ENCODE measurements around the gene SLC52A1.

SLC52A1 gene

GRCh38 chr17:5035315-5035714 is at the start of gene SLC52A1:
Gene SLC52A1 (minus strand): TSS chr17:5035426. CDS start chr17:5034606, 820 bp downstream.
- H3K4me3 ChIP-seq (ENCODE audit: low read depth, low read length): no peak within 1 kb of the TSS
- H3K9me3 ChIP-seq (ENCODE audit: control insufficient read depth, insufficient read depth, low read depth, low read length): no peaks in the 10 kb centered on the region
- TF ChIP-seq KLF16 (tag by site-specific recombination; IDR thresholded peaks at IDR 0.05) (no peak), GLI2 (tag by site-specific recombination; IDR thresholded peaks at IDR 0.05; ENCODE audit: borderline replicate concordance, low read depth) (no peak), HOXD13 (CRISPR knock-in tag; IDR thresholded peaks at IDR 0.05; ENCODE audit: borderline replicate concordance) (no peak), ZFHX2 (tag by site-specific recombination; conservative IDR thresholded peaks at IDR 0.05) (no peak), ZNF2 (tag by site-specific recombination; IDR thresholded peaks at IDR 0.05) (no peak), ZNF664 (tag by site-specific recombination; IDR thresholded peaks at IDR 0.05) (no peak), ZNF248 (tag by site-specific recombination; IDR thresholded peaks at IDR 0.05) (no peak)
- TF ChIP-seq, protein P1, sequence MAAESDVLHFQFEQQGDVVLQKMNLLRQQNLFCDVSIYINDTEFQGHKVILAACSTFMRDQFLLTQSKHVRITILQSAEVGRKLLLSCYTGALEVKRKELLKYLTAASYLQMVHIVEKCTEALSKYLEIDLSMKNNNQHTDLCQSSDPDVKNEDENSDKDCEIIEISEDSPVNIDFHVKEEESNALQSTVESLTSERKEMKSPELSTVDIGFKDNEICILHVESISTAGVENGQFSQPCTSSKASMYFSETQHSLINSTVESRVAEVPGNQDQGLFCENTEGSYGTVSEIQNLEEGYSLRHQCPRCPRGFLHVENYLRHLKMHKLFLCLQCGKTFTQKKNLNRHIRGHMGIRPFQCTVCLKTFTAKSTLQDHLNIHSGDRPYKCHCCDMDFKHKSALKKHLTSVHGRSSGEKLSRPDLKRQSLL (tag by site-specific recombination; IDR thresholded peaks at IDR 0.05): no peak
- H3K4me1 ChIP-seq (ENCODE audit: control insufficient read depth, insufficient read depth, low read length): 0 out of 2 replicates have a peak, but pooled peaks cover 2% of the 10 kb centered on the region
- H3K27ac ChIP-seq (ENCODE audit: extremely low read depth, low read depth, low read length): no peak within 1 kb of the TSS
- CTCF ChIA-PET: interaction anchor here (0.7 to 1.3 kb wide), 2 partner anchors 27 to 56 kb away, joined by 3 read pairs; no protein-coding TSS in a partner anchor
- H3K36me3 ChIP-seq (ENCODE audit: control insufficient read depth in 2 of 2, insufficient read depth in 1 of 2, low read length in 2 of 2): no peaks in the 10 kb centered on the region
- POLR2A ChIA-PET: interaction anchor here (0.7 to 0.9 kb wide), 2 partner anchors 10 to 31 kb away, joined by 3 to 4 read pairs; no protein-coding TSS in a partner anchor

DNA sequence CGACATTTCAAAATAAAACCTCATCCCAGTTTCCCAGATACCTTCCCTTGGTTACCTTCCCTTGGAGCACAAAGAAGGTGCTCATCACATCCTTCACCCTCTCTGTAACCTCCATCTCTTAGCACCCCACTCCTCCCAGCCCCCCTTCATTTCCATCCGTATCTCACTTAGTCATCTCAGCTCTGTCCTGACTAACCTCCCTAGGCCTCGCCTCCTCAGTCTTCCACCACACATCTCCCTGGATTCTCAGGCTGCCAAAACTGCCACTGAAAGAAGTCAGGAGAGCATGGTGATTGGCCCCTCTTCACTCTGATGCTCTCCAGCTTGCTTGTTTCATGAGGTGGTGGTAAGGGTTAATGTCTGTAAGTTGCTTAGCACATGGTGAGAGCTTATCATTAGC is 45.4 kb upstream of the SLC52A1 start:
- CTCF ChIA-PET: no interaction called here

GRCh38 chr17:5078106-5079028 is 43.1 kb upstream of the SLC52A1 start, which contains the start of gene ZFP3:
Gene ZFP3 (plus strand): TSS chr17:5078467. CDS start chr17:5091505, 13,038 bp downstream.
- Histone ChIP-seq H3K27ac (ENCODE audit: extremely low read depth, low read depth, low read length) (no peak within 1 kb of the TSS), H3K4me3 (ENCODE audit: low read depth, low read length) (peak within 1 kb of the TSS; percentile 15)
- POLR2A ChIA-PET: no interaction called here

More for the DNA sequence above, 45.4 kb upstream of the SLC52A1 start:
- Histone ChIP-seq H3K4me3 (ENCODE audit: low read depth, low read length) (no peak overlapping the region), H3K9me3 (ENCODE audit: control insufficient read depth, insufficient read depth, low read depth, low read length) (no peaks in the 10 kb centered on the region; the same call in 1 of the 2 replicates), H3K36me3 (ENCODE audit: control insufficient read depth in 2 of 2, insufficient read depth in 1 of 2, low read length in 2 of 2) (no peaks in the 10 kb centered on the region), H3K27ac (ENCODE audit: extremely low read depth, low read depth, low read length) (no peak overlapping the region), H3K4me1 (ENCODE audit: control insufficient read depth, insufficient read depth, low read length) (no peaks in the 10 kb centered on the region)
- TF ChIP-seq ZNF664 (tag by site-specific recombination; IDR thresholded peaks at IDR 0.05) (0 out of 2 replicates have a peak, but pooled peaks have one; percentile 18), ZBTB17 (tag by site-specific recombination; IDR thresholded peaks at IDR 0.05) (no peak)
- POLR2A ChIA-PET: no interaction called here

DNA sequence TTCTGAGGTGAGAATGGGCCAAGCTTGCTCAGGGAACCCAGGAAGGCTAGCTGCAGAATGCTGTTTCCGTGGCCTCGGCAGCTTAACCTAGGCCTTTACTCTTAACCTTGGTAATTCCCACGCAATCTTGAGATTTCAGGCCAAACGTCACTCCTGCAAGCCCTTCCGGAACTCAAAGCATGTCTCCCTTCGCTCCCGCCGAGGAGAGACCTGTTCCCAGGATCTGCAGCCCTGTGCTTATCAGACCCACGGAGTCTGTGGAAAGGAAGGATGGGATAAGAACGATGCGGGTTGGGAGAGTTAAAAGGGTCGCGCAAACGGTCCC is 42.5 kb upstream of the SLC52A1 start:
- Histone ChIP-seq H3K27ac (ENCODE audit: extremely low read depth, low read depth, low read length) (no peak overlapping the region), H3K4me1 (ENCODE audit: control insufficient read depth, insufficient read depth, low read length) (no peaks in the 10 kb centered on the region), H3K4me3 (ENCODE audit: low read depth, low read length) (no peak overlapping the region), H3K36me3 (ENCODE audit: control insufficient read depth in 2 of 2, insufficient read depth in 1 of 2, low read length in 2 of 2) (no peaks in the 10 kb centered on the region), H3K9me3 (ENCODE audit: control insufficient read depth, insufficient read depth, low read depth, low read length) (no peaks in the 10 kb centered on the region; the same call in 1 of the 2 replicates)
- CTCF ChIA-PET: interaction anchor here (2.1 kb wide), 1 partner anchor 15 kb away, joined by 8 read pairs; no protein-coding TSS in a partner anchor
- POLR2A ChIA-PET: no interaction called here
- TF ChIP-seq ZSCAN16 (tag by site-specific recombination; IDR thresholded peaks at IDR 0.05) (no peak), ZFHX2 (tag by site-specific recombination; conservative IDR thresholded peaks at IDR 0.05) (no peak), ZNF624 (tag by site-specific recombination; IDR thresholded peaks at IDR 0.05) (no peak), GLI4 (tag by site-specific recombination; IDR thresholded peaks at IDR 0.05) (no peak), ZNF48 (tag by site-specific recombination; IDR thresholded peaks at IDR 0.05) (no peak), ZNF350 (tag by site-specific recombination; IDR thresholded peaks at IDR 0.05) (no peak), ZNF571 (tag by site-specific recombination; IDR thresholded peaks at IDR 0.05) (no peak), ZNF2 (tag by site-specific recombination; IDR thresholded peaks at IDR 0.05) (no peak), ZNF530 (tag by site-specific recombination; IDR thresholded peaks at IDR 0.05; ENCODE audit: low read depth) (no peak), ZNF335 (tag by site-specific recombination; conservative IDR thresholded peaks at IDR 0.05) (no peak), SP2 (tag by site-specific recombination; IDR thresholded peaks at IDR 0.05) (no peak)
- TF ChIP-seq, protein P2, sequence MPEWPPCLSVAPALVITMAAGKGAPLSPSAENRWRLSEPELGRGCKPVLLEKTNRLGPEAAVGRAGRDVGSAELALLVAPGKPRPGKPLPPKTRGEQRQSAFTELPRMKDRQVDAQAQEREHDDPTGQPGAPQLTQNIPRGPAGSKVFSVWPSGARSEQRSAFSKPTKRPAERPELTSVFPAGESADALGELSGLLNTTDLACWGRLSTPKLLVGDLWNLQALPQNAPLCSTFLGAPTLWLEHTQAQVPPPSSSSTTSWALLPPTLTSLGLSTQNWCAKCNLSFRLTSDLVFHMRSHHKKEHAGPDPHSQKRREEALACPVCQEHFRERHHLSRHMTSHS (tag by site-specific recombination; IDR thresholded peaks at IDR 0.05): no peak

More at GRCh38 chr17:5078106-5079028, 43.1 kb upstream of the SLC52A1 start, which contains the start of gene ZFP3:
- H3K4me1 ChIP-seq (ENCODE audit: control insufficient read depth, insufficient read depth, low read length): no peaks in the 10 kb centered on the region
- no peaks in the 10 kb centered on the region for H3K36me3 ChIP-seq (ENCODE audit: control insufficient read depth in 2 of 2, insufficient read depth in 1 of 2, low read length in 2 of 2)
- CTCF ChIA-PET: interaction anchor here (1.2 to 2.1 kb wide), 2 partner anchors 8 to 16 kb away, joined by 5 to 8 read pairs; no protein-coding TSS in a partner anchor
- TF ChIP-seq ZNF555 (tag by site-specific recombination; conservative IDR thresholded peaks at IDR 0.05) (no peak), ZNF549 (tag by site-specific recombination; IDR thresholded peaks at IDR 0.05) (no peak), ZNF785 (tag by site-specific recombination; IDR thresholded peaks at IDR 0.05) (no peak), ZNF19 (tag by site-specific recombination; IDR thresholded peaks at IDR 0.05; ENCODE audit: low read depth) (no peak), ZNF747 (tag by site-specific recombination; IDR thresholded peaks at IDR 0.05) (no peak), ZNF184 (tag by site-specific recombination; IDR thresholded peaks at IDR 0.05) (no peak), HOXD13 (CRISPR knock-in tag; IDR thresholded peaks at IDR 0.05; ENCODE audit: borderline replicate concordance) (no peak), ZNF768 (tag by site-specific recombination; IDR thresholded peaks at IDR 0.05) (no peak), ZNF394 (tag by site-specific recombination; IDR thresholded peaks at IDR 0.05; ENCODE audit: borderline replicate concordance) (no peak), ZNF677 (tag by site-specific recombination; IDR thresholded peaks at IDR 0.05) (no peak), ZNF214 (tag by site-specific recombination; IDR thresholded peaks at IDR 0.05; ENCODE audit: borderline replicate concordance) (no peak), ZNF324 (tag by site-specific recombination; IDR thresholded peaks at IDR 0.05) (no peak)
- H3K9me3 ChIP-seq (ENCODE audit: control insufficient read depth, insufficient read depth, low read depth, low read length): no peaks in the 10 kb centered on the region; the same call in 1 of the 2 replicates

All from HEK293 (cell line).